OCI-LY3 (cell line): ENCODE results near the gene TMEM213.

Experiments used
- H2AFZ ChIP-seq: fragments of 200-600, 300-600 bp; shearing (Covaris generic); 2 replicates; pipeline ENCODE4 v1.6.0; 2014; ENCODE audit warnings: antibody characterized with exemption, low read depth, low read length
- H3K27ac ChIP-seq: fragments of 200-600, 300-600 bp; sonication (generic); 2 replicates; pipeline ENCODE4 v1.5.1; 2014; ENCODE audit warnings: mild to moderate bottlenecking, low read length, moderate library complexity, mixed read lengths
- H3K27me3 ChIP-seq: fragments of 200-600, 300-600 bp; sonication (generic); 2 replicates; pipeline ENCODE4 v1.6.1; 2014; ENCODE audit warnings: low read depth, low read length, mixed read lengths
- H3K36me3 ChIP-seq: fragments of 200-600, 300-600 bp; sonication (generic); replicated peaks from 2 replicates; pipeline ENCODE3; 2014; ENCODE audit warnings: low read depth, low read length, mixed read lengths
- H3K4me1 ChIP-seq: fragments of 300-600, 200-600 bp; sonication (generic); 2 replicates; pipeline ENCODE4 v1.6.1; 2014; ENCODE audit warnings: low read length, mixed read lengths
- H3K4me2 ChIP-seq: fragments of 200-600, 300-600 bp; sonication (generic); 2 replicates; pipeline ENCODE4 v1.6.1; 2014; ENCODE audit warnings: low read length, mixed read lengths
- H3K4me3 ChIP-seq: fragments of 300-600, 200-600 bp; sonication (generic); 2 replicates; pipeline ENCODE4 v1.5.1; 2014; ENCODE audit warnings: antibody characterized with exemption, mild to moderate bottlenecking, low read length, moderate library complexity
- H3K79me2 ChIP-seq: fragments of 300-600, 200-600 bp; shearing (Covaris generic); 2 replicates; pipeline ENCODE4 v1.6.1; 2014; ENCODE audit warnings: mild to moderate bottlenecking, low read length, mixed read lengths
- H3K9ac ChIP-seq: fragments of 300-600, 200-600 bp; shearing (Covaris generic); 2 replicates; pipeline ENCODE4 v1.6.0; 2014; ENCODE audit warnings: mild to moderate bottlenecking, low read length, moderate library complexity
- H3K9me3 ChIP-seq: fragments of 200-600, 300-600 bp; shearing (Covaris generic); 2 replicates; pipeline ENCODE4 v1.6.1; 2014; ENCODE audit warnings: low read length, mixed read lengths; ENCODE audit not compliant: insufficient read depth
- H4K20me1 ChIP-seq: fragments of 200-600, 300-600 bp; sonication (generic); 2 replicates; pipeline ENCODE4 v1.6.1; 2016; ENCODE audit warnings: low read length, mixed read lengths; ENCODE audit not compliant: insufficient read depth
- CTCF ChIP-seq: fragments of 200-600, 300-600 bp; sonication (generic); IDR thresholded peaks from 2 replicates; pipeline ENCODE4 v1.5.1; 2014; ENCODE audit warnings: antibody characterized with exemption, low read length, low read depth
- EZH2phosphoT487 ChIP-seq: fragments of 200-600 bp; shearing (Covaris generic); IDR thresholded peaks from 2 replicates; pipeline ENCODE4 v1.6.1; 2018; ENCODE audit warnings: antibody characterized with exemption, mixed run types, low read depth

The TMEM213 gene

GRCh38 chr7:138878051-138878450 is 80.3 kb downstream of the TMEM213 start:
- Histone ChIP-seq H3K4me2 (no peak overlapping the region), H3K9ac (no peak overlapping the region), H3K79me2 (no peaks in the 10 kb centered on the region), H3K27ac (no peak overlapping the region), H3K36me3 (no peaks in the 10 kb centered on the region), H3K9me3 (no peaks in the 10 kb centered on the region), H4K20me1 (no peaks in the 10 kb centered on the region), H2AFZ (no peak overlapping the region), H3K4me1 (no peaks in the 10 kb centered on the region), H3K4me3 (no peak overlapping the region), H3K27me3 (no peaks in the 10 kb centered on the region)
- TF ChIP-seq CTCF (no peak), EZH2phosphoT487 (no peak)

DNA sequence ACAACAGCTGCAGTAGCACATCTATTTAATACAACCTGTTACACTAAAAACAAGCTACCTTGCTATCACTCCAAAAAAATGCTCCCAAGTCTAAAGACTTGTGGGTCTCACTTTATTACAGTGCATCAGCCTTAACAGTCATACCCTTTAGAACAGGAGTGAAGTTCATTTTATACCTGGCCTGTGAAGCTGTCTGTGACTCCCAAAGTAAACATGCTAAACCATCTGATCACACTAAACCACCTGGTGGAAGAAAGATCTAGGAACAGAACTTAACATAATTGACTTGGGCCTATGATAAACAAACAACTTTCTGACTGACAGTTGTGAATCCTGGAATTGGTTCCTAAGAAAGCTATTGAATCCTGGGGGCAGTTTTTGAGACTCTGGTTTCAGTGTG is 81.1 kb downstream of the TMEM213 start:
- H3K4me2 ChIP-seq: no peak overlapping the region

GRCh38 chr7:138879356-138879755 is 81.6 kb downstream of the TMEM213 start:
- H3K9me3 ChIP-seq: no peaks in the 10 kb centered on the region
- H3K9ac ChIP-seq: no peak overlapping the region
- H3K27ac ChIP-seq: no peak overlapping the region
- TF ChIP-seq EZH2phosphoT487 (no peak), CTCF (no peak)
- no peaks in the 10 kb centered on the region for H3K79me2 ChIP-seq
- H2AFZ ChIP-seq: no peak overlapping the region
- H3K4me3 ChIP-seq: no peak overlapping the region
- no peaks in the 10 kb centered on the region for H3K27me3 ChIP-seq
- no peaks in the 10 kb centered on the region for H3K4me1 ChIP-seq
- no peak overlapping the region for H3K4me2 ChIP-seq
- H3K36me3 ChIP-seq: no peaks in the 10 kb centered on the region
- H4K20me1 ChIP-seq: no peaks in the 10 kb centered on the region

More for the DNA sequence above, 81.1 kb downstream of the TMEM213 start:
- no peak overlapping the region for H3K4me3 ChIP-seq
- H3K9ac ChIP-seq: no peak overlapping the region
- H3K79me2 ChIP-seq: no peaks in the 10 kb centered on the region
- H3K27ac ChIP-seq: no peak overlapping the region
- H3K36me3 ChIP-seq: no peaks in the 10 kb centered on the region
- no peaks in the 10 kb centered on the region for H3K4me1 ChIP-seq
- H2AFZ ChIP-seq: no peak overlapping the region
- no peaks in the 10 kb centered on the region for H3K27me3 ChIP-seq
- no peaks in the 10 kb centered on the region for H3K9me3 ChIP-seq
- H4K20me1 ChIP-seq: no peaks in the 10 kb centered on the region
- TF ChIP-seq CTCF (no peak), EZH2phosphoT487 (no peak)

GRCh38 chr7:138880881-138881578 is 83.2 kb downstream of the TMEM213 start:
- no peaks in the 10 kb centered on the region for H3K4me1 ChIP-seq
- no peak overlapping the region for H3K4me3 ChIP-seq
- H4K20me1 ChIP-seq: no peaks in the 10 kb centered on the region
- no peak overlapping the region for H2AFZ ChIP-seq
- H3K27me3 ChIP-seq: no peaks in the 10 kb centered on the region
- H3K9ac ChIP-seq: no peak overlapping the region
- no peak for TF ChIP-seq EZH2phosphoT487
- TF ChIP-seq CTCF: no peak
- no peak overlapping the region for H3K4me2 ChIP-seq
- H3K27ac ChIP-seq: no peak overlapping the region
- H3K9me3 ChIP-seq: no peaks in the 10 kb centered on the region
- no peaks in the 10 kb centered on the region for H3K36me3 ChIP-seq
- H3K79me2 ChIP-seq: no peaks in the 10 kb centered on the region
